Neural progenitor cell (in vitro differentiated cells): Measurements from ENCODE around the gene CLIC5. TPM values are rescaled to one million over a fixed set of nuclear protein-coding genes. Genes with fewer than 3 reads are reported as not detected.

Experiments used
- DNase-seq: peaks from one replicate; pipeline ENCODE4 v3.0.0-alpha.2; 2016; ENCODE audit warnings: low spot score
- H2AFZ ChIP-seq: fragments of 200-600 bp; sonication (generic); replicated peaks from 2 replicates; pipeline ENCODE4 v1.6.1; 2016; ENCODE audit warnings: antibody characterized with exemption
- H3F3A ChIP-seq: fragments of 200-600 bp; sonication (generic); 2 replicates; pipeline ENCODE4 v1.6.1; 2016; ENCODE audit warnings: antibody characterized with exemption, low read depth
- H3K27ac ChIP-seq: fragments of 200-600 bp; sonication (generic); 2 replicates; pipeline ENCODE4 v1.5.1; 2016; ENCODE audit warnings: mild to moderate bottlenecking
- H3K27me3 ChIP-seq: fragments of 200-600 bp; sonication (generic); 2 replicates; pipeline ENCODE4 v1.6.1; 2016; ENCODE audit warnings: mild to moderate bottlenecking, moderate library complexity
- H3K36me3 ChIP-seq: fragments of 200-600 bp; sonication (generic); 2 replicates; pipeline ENCODE4 v1.5.1; 2016
- H3K4me1 ChIP-seq: fragments of 200-600 bp; sonication (generic); 2 replicates; pipeline ENCODE4 v1.6.1; 2016; ENCODE audit warnings: mixed run types
- H3K4me2 ChIP-seq: fragments of 200-600 bp; sonication (generic); 2 replicates; pipeline ENCODE4 v1.6.1; 2016
- H3K4me3 ChIP-seq: fragments of 200-600 bp; sonication (generic); 2 replicates; pipeline ENCODE4 v1.5.1; 2016
- H3K79me2 ChIP-seq: fragments of 200-600 bp; sonication (generic); 2 replicates; pipeline ENCODE4 v1.6.1; 2016; ENCODE audit warnings: low read depth
- H3K9ac ChIP-seq: fragments of 200-600 bp; sonication (generic); 2 replicates; pipeline ENCODE4 v1.6.1; 2016
- H3K9me3 ChIP-seq: fragments of 200-600 bp; sonication (generic); 2 replicates; pipeline ENCODE4 v1.5.1; 2016; ENCODE audit warnings: low read depth
- H4K20me1 ChIP-seq: fragments of 200-600 bp; sonication (generic); 2 replicates; pipeline ENCODE4 v1.6.1; 2016; ENCODE audit warnings: low read depth
- H3K27ac Mint-ChIP-seq: 3 replicates; pipeline ENCODE4 v1.8.0; 2021; ENCODE audit warnings: mixed read lengths
- H3K27me3 Mint-ChIP-seq: 2 replicates; pipeline ENCODE4 v1.8.0; 2022; ENCODE audit warnings: low read depth, mild to moderate bottlenecking, inconsistent platforms, moderate library complexity, mixed read lengths; ENCODE audit not compliant: insufficient read depth
- H3K36me3 Mint-ChIP-seq: 3 replicates; pipeline ENCODE4 v1.8.0; 2021; ENCODE audit warnings: mixed read lengths
- H3K4me1 Mint-ChIP-seq: 3 replicates; pipeline ENCODE4 v1.8.0; 2021; ENCODE audit warnings: mixed read lengths
- H3K4me3 Mint-ChIP-seq: 3 replicates; pipeline ENCODE4 v1.8.0; 2021; ENCODE audit warnings: mild to moderate bottlenecking, moderate library complexity, mixed read lengths
- H3K9me3 Mint-ChIP-seq: 3 replicates; pipeline ENCODE4 v1.8.0; 2020; ENCODE audit warnings: mixed read lengths
- CTCF ChIP-seq: fragments of 200-600 bp; sonication (generic); IDR thresholded peaks from 2 replicates; pipeline ENCODE4 v1.5.1; 2017; ENCODE audit warnings: antibody characterized with exemption, mild to moderate bottlenecking
- EZH2 ChIP-seq: fragments of 200-600 bp; sonication (generic); IDR thresholded peaks from 2 replicates; pipeline ENCODE4 v1.6.1; 2017; ENCODE audit warnings: antibody characterized with exemption, mild to moderate bottlenecking, moderate library complexity
- EZH2phosphoT487 ChIP-seq: fragments of 200-600 bp; sonication (generic); IDR thresholded peaks from 2 replicates; pipeline ENCODE4 v1.6.1; 2017; ENCODE audit warnings: antibody characterized with exemption
- total RNA-seq: library from RNA; depleted of rRNA; stranded (reverse); fragments of >200 nt; gene quantifications from 2 replicates; pipeline ENCODE4 v1.2.3, GENCODE V29; 2015; ENCODE audit warnings: low replicate concordance

The CLIC5 gene
- total RNA-seq, 1 donor from 2014 or later = not detected

GRCh38 chr6:45951321-45952167 is 64.1 kb downstream of the CLIC5 start:
- H3K9ac ChIP-seq = no peak overlapping the region
- no peak for DNase-seq
- H3K27me3 Mint-ChIP-seq = peaks cover 2% of the 10 kb centered on the region
- no peaks in the 10 kb centered on the region for H3F3A ChIP-seq
- no peaks in the 10 kb centered on the region for H3K36me3 ChIP-seq
- peaks cover 6% of the 10 kb centered on the region for H3K4me1 Mint-ChIP-seq
- H3K27ac Mint-ChIP-seq = no peak overlapping the region
- H3K4me2 ChIP-seq = no peak overlapping the region
- H3K4me3 ChIP-seq = no peak overlapping the region
- peaks cover 14% of the 10 kb centered on the region for H3K4me1 ChIP-seq
- H3K27ac ChIP-seq = no peak overlapping the region
- H2AFZ ChIP-seq = peak overlapping the region; percentile 44
- no peaks in the 10 kb centered on the region for H3K36me3 Mint-ChIP-seq
- H3K9me3 Mint-ChIP-seq = no peaks in the 10 kb centered on the region
- H3K79me2 ChIP-seq = no peaks in the 10 kb centered on the region
- no peaks in the 10 kb centered on the region for H3K9me3 ChIP-seq
- no peaks in the 10 kb centered on the region for H3K27me3 ChIP-seq
- H3K4me3 Mint-ChIP-seq = no peak overlapping the region
- no peaks in the 10 kb centered on the region for H4K20me1 ChIP-seq
- TF ChIP-seq CTCF (no peak), EZH2 (no peak), EZH2phosphoT487 (no peak)

GRCh38 chr6:45949256-45949655 is 66.4 kb downstream of the CLIC5 start:
- peaks cover 2% of the 10 kb centered on the region for H3K27me3 Mint-ChIP-seq
- Histone ChIP-seq H3K4me1 (peaks cover 6% of the 10 kb centered on the region), H3K36me3 (no peaks in the 10 kb centered on the region), H2AFZ (no peak overlapping the region), H3K9ac (no peak overlapping the region), H3K79me2 (no peaks in the 10 kb centered on the region), H3K9me3 (no peaks in the 10 kb centered on the region), H3K4me2 (no peak overlapping the region), H3F3A (no peaks in the 10 kb centered on the region), H3K27ac (no peak overlapping the region), H3K27me3 (no peaks in the 10 kb centered on the region), H4K20me1 (no peaks in the 10 kb centered on the region), H3K4me3 (no peak overlapping the region)
- H3K27ac Mint-ChIP-seq = no peak overlapping the region
- no peaks in the 10 kb centered on the region for H3K4me1 Mint-ChIP-seq
- H3K9me3 Mint-ChIP-seq = no peaks in the 10 kb centered on the region
- no peak for DNase-seq
- no peaks in the 10 kb centered on the region for H3K36me3 Mint-ChIP-seq
- H3K4me3 Mint-ChIP-seq = peak overlapping the region; percentile 24
- no peak for TF ChIP-seq EZH2

GRCh38 chr6:45947807-45948206 is 67.9 kb downstream of the CLIC5 start:
- no peaks in the 10 kb centered on the region for H3K9me3 Mint-ChIP-seq

More at GRCh38 chr6:45947807-45948206, 67.9 kb downstream of the CLIC5 start:
- peaks cover 4% of the 10 kb centered on the region for H3K4me1 Mint-ChIP-seq
- Histone ChIP-seq H3K9ac (no peak overlapping the region), H3K36me3 (no peaks in the 10 kb centered on the region), H3F3A (no peaks in the 10 kb centered on the region), H3K4me1 (peaks cover 6% of the 10 kb centered on the region), H2AFZ (no peak overlapping the region), H3K27ac (no peak overlapping the region), H3K9me3 (no peaks in the 10 kb centered on the region), H3K4me3 (no peak overlapping the region), H3K79me2 (no peaks in the 10 kb centered on the region), H3K27me3 (no peaks in the 10 kb centered on the region), H3K4me2 (no peak overlapping the region), H4K20me1 (no peaks in the 10 kb centered on the region)
- DNase-seq = no peak
- TF ChIP-seq EZH2 = no peak
- no peak for TF ChIP-seq CTCF
- TF ChIP-seq EZH2phosphoT487 = no peak
- H3K36me3 Mint-ChIP-seq = no peaks in the 10 kb centered on the region
- no peak overlapping the region for H3K4me3 Mint-ChIP-seq
- H3K27ac Mint-ChIP-seq = no peak overlapping the region
- peaks cover 2% of the 10 kb centered on the region for H3K27me3 Mint-ChIP-seq
